Raji (cell line): ENCODE measurements around the gene FBXO5.

Experiments
- POLR2A ChIP-seq: IDR thresholded peaks from 2 replicates; pipeline ENCODE4 v1.6.1; 2011; ENCODE audit warnings: low read depth, low read length, control low read depth; ENCODE audit not compliant: insufficient read depth

The FBXO5 gene, protein sequence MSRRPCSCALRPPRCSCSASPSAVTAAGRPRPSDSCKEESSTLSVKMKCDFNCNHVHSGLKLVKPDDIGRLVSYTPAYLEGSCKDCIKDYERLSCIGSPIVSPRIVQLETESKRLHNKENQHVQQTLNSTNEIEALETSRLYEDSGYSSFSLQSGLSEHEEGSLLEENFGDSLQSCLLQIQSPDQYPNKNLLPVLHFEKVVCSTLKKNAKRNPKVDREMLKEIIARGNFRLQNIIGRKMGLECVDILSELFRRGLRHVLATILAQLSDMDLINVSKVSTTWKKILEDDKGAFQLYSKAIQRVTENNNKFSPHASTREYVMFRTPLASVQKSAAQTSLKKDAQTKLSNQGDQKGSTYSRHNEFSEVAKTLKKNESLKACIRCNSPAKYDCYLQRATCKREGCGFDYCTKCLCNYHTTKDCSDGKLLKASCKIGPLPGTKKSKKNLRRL

DNA sequence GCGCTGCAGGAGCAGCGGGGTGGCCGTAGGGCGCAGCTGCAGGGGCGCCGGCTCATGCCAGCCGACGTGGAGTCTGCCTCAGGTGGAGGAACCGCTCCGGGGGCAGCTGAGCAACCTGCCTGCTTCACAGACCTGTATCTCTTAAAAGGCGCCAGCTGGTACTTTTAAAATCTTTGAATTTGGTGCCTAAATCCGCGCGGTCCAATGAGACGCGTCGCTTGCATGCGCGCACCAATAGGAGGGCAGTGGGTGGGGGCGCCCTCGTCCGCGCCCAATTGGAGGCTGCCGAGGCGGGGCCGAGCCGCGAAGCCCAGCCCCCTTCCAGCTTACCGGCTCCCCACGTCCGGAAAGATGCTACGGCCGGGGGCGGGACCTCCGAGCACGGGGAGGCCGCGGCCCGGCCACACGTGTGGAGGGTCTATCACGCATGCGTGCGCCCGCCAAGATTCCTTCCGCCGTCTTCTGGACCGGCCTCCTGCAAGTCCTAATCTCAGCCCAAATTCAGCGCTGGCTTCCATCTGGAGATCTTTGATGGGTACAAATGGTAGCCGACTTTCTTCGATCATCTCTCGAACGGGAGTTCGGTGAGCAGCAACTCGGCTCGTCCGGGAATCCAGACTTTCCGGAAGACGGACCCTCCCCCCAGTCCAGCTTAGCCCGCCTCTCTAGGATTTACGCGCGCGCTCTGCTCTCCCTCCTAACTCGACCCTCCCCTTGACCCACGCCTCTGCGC, at the start of gene FBXO5:
TSS of gene FBXO5 (minus strand) at position 138 of the 733 bp plus-strand sequence. CDS start at position 56, 82 bp downstream.
- TF ChIP-seq POLR2A, result peak; percentile 80

DNA sequence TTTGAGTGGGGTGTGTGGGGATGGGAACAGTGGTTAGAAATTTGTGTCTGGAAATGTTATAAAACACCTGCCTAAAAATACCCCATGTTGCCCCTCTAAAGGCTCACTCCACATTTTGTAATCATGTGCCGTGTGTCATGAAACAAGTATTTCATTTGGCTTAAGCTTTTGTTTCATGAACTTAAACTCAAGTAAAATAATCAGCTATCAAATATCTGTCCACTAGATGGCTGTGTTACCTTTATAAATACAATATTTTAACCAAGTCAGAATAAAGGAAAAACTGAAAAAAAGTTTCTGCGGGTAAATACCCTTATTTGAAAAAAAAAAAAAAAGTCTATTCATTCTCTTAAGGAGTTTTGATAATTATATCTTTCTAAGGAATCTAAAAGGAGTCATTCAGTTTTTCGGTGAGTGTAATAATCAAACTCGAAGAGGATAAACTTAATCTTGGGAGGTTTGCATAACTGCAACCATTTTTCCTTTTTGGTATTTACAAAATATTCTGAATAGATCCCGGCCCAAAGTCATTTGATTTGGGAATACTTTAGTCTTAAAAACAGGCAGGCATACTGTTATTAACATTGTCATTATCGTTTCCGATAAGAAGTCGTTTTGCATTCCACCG, 49.5 kb upstream of the FBXO5 start:
- no peak for TF ChIP-seq POLR2A

- TF ChIP-seq POLR2A, result no peak
These were observed 48.6 kb upstream of the FBXO5 start for GRCh38 chr6:153031335-153031955.

DNA sequence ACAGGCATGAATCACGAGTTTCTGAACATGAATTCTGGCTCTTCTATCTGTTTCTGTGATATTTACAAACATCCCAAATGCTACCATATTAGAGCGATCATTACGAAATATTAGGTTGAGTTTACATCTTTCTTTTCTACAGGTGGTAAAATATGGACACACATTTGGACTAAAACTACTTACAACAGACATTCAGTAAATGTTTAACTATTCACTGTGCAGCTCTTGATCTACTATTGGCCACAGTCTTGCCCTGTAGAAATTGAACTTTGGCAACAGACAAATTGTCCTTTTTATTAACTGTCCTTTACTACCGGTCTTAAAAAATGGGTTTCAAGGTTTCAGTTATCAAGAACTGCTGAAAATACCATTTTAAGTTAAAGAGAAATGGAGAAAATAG, 46.1 kb upstream of the FBXO5 start:
- no peak for TF ChIP-seq POLR2A

- TF ChIP-seq POLR2A, result no peak
These were observed 45.4 kb upstream of the FBXO5 start for GRCh38 chr6:153028286-153028685.

- TF ChIP-seq POLR2A, result no peak
These were observed 44.6 kb upstream of the FBXO5 start for GRCh38 chr6:153027480-153027879.

GRCh38 chr6:153024709-153025017, 41.8 kb upstream of the FBXO5 start:
- TF ChIP-seq POLR2A, result no peak

GRCh38 chr6:153023977-153024708, 41.3 kb upstream of the FBXO5 start:
- no peak for TF ChIP-seq POLR2A

GRCh38 chr6:153018355-153018754, 35.5 kb upstream of the FBXO5 start:
- TF ChIP-seq POLR2A, result no peak

DNA sequence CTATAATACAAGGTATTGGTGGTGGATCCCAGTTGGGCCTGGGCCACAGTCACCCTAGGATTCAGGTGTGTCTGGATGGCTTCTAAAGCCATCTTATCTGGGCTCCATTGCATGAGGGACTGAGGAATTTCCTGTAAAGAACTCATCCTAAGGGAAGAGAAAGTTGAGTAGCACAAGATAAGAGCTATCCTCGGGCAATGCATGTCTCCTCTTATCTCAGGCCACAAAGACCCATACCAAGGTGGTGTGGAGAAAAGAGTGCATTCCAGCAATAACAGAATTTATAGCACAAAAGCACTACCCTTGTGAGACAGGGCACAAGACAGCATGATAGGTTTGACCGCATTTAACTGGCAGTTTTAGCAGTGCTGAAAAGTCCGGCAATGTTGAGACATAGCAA, 34.0 kb upstream of the FBXO5 start:
- no peak for TF ChIP-seq POLR2A

GRCh38 chr6:153015094-153015640, 32.3 kb upstream of the FBXO5 start:
- no peak for TF ChIP-seq POLR2A

GRCh38 chr6:153013438-153013837, 30.6 kb upstream of the FBXO5 start:
- no peak for TF ChIP-seq POLR2A

DNA sequence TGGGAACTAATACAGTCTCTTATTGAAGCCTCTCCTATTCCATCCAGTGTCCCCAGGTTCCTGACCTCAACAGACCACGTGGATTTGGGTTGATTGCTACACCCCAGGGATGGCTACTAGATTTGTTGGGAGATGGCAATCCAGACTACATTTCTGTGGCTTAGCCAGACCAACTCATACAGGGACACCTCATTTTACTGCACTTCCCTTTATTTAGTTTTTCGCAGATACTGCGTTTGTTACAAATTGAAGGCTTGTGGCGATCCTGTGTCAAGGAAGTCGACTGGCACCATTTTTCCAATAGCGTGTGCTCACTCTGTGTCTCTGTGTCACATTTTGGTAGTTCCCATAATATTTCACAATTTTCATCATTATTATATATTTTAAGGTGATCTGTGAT, 30.0 kb upstream of the FBXO5 start:
- no peak for TF ChIP-seq POLR2A

DNA sequence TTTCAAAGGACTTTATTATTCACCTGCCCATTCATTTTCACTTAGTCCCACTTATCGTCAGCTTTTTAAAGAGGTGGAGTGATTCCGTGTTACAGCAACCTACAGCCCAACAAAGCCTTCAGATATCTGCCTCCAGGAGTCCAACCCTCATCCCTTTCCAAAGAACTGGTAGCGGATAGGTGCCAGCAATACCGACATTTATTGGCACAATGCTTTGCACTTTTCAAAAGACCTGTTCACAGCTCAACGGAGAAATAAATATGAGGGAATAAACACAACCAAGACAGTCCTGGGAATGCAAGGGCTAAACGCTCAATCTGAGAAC, 20.5 kb upstream of the FBXO5 start:
- no peak for TF ChIP-seq POLR2A

GRCh38 chr6:153002613-153003365, 19.9 kb upstream of the FBXO5 start, which contains the start of gene MTRF1L:
Gene MTRF1L, minus strand, starts transcription at chr6:153002709. Its CDS starts 24 bp downstream, at chr6:153002685.
- TF ChIP-seq POLR2A, result peak; percentile 64; the same call in 1 of the 2 replicates
